Epidermal melanocyte (primary cell): Measurements from ENCODE around the gene SMIM22.
A peak's percentile ranks its signal among the peaks of the same experiment; 100 is the strongest.

Experiments used
- DNase-seq: peaks from one replicate; pipeline ENCODE4 v3.0.0; 2011; ENCODE audit warnings: low spot score; ENCODE audit not compliant: insufficient read length

SMIM22 gene

DNA sequence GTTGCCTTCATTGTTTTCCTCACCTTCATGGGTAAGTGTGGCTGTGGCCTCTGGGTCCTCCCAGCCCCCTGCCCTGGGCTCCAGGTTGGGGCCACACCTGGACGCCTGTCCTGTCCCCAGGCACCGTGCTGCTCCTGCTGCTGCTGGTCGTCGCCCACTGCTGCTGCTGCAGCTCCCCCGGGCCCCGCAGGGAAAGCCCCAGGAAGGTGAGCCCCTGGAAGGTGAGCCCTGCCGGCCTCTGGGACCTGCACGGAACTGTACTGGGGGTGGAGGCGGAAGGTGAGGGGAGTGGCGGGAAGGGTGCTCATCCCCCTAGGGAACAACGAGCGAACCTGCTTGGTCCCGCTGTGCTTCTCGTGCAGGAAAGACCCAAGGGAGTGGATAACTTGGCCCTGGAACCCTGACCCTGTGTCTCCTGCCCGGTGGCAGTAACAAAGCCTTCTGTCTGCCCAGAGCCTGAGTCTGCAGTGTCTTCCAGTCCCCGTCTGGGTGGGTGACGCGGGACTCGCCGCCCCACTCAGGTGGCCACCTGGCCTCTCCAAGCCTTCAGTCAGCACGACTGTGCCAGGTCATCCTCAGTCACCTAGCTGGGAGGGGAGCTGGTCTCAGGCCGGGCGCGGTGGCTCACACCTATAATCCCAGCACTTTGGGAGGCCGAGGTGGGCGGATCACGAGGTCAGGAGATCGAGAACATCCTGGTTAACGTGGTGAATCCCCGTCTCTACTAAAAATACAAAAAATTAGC is 831 bp downstream of the SMIM22 start:
- DNase-seq = no peak

DNA sequence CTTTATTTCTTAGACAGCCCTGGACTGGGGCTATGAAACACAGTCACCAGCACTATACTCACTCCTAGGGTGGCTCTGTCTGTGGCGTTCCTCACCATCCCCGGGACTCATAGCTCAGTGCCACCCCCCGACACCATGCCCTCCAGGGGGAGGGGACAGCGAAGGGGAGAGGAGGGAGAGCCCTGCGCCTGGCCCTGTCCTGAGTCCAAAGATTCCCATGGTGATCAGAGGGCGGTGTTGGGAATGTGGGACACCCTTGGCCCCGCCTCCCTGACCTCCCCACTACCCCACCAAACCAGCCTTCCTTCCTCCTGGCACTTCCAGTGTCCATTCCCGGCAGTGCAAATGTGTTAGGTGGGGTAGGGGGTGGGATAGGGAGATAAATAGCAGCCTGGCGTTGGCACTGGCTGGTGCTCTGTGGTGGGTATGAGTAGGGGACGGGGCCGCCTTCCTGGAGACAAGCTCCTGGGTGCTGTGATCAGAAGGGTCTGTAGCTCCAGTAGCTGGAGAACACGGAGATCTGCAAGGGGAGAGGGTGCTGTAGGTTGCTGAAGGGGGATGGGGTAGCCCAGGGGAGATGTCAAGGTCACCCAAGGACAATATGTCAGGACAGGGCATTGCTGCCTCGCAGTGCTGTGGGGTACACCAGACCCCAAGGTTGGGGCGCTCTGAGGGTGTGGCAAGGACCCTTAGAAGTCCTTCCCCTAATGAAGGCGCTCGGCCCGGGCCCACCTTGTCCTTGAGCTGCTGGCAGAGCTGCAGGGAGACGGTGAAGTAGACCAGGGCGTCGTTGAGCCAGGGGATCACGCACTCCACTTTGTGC is 2.0 kb downstream of the SMIM22 start:
- DNase-seq = no peak

DNA sequence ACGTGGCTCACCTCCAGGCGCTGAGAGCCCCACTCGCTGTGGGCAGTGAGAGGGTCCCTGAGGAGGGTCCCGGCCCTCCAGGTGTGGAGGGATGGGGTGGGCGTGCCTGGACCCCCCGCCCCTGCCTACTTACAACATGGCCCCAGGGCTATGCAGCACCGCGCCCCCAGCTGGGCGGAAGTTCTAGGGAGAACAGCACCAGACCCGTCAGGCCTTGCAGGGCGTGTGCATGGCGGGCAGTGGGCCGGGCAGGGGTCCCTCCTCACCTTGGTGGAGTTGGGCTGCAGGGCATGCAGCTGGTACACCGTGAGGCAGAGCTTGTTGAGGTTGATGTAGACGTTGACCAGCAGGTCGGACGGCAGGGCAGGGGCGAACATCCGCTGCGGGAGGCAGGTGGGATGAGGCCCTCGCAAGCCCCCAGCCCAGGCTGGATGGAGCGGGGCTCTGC is 2.7 kb downstream of the SMIM22 start:
- no peak for DNase-seq

DNA sequence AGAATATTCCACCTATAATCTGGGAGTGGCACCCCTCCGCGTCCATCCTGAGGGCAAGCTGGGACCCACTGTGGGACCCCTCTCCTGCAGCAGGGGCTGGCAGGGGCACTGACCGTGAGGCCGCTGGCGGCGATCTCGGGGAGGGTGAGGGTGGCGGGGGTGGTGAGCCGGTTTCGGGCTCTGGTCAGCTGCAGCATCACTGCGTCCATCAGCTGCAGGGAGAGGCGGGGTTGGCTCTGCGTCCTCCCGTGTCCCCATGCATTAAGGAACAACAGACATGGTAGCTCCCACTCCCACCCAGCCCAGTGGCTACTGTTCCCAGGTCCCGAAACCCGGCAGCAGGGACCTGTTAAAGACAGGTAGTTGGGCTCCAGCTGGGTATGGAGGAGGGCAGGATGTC is 3.3 kb downstream of the SMIM22 start:
- no peak for DNase-seq

DNA sequence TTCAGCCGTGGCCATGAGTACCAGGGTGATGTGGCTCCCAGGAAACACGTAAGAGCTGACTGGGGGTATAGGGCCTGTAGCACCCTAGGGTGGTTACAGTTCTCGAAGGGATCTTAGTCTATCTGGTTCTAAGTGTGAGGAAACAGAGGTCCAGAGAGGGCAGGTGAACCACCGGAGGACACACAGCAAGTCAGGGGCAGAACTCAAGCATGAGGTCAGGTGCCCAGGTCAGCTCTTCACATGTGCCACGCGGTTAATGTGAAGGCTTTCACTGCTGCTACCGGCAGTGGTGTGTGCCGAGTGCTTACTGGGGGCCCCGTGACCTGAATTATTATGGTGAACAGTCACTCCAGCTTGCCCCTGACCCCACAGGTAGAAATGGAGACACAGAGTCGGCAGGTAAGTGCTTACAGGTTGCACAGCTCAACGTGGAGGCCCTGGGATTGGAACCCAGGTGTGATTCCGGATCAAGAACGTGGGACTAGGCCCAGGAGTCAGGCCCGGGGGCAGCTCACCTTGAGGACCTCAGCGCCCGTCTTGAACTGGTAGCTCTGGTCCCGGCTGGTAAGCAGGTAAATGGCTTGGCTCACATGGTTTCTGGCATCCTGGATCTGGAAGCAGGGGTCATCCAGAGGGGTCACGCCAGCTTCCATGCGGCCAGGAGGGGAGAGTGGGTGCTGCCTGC is 4.1 kb downstream of the SMIM22 start:
- DNase-seq = no peak

DNA sequence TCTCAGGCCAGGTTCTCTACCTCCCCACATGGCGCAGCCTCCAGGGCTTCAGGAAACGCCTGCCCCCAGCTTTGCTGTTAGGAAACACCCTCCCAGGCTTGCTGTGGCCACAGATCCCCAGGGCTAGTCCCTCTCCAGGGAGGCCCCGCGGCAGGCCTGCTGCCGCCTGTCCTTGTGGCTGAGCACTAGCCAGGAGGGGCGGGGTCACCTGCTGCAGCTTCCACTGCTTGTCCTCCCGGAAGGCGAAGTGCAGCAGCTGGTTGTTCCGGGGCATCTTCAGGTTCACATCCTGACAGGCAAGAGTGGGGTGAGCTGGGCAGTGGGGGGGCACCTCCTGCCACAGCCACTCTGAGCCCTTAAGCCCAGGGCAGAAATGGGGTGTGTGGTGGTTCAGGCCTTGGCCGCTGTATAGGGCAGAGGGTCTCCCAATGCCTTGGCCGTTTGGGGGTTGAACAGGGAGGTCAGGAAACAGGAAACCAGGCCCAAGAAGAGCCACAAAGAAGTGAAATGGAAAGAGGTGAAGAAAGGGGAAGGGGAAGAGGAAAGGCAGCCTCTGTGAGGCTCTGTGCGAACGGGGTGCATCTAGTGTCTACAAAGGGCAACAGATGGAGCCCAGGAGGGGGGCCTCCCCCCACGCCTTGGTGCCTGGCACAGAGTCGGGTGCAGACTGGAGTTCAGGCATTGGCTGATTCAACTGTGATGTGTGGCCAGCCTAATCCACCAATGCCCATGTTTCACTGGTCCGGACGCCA is 5.3 kb downstream of the SMIM22 start:
- no peak for DNase-seq

DNA sequence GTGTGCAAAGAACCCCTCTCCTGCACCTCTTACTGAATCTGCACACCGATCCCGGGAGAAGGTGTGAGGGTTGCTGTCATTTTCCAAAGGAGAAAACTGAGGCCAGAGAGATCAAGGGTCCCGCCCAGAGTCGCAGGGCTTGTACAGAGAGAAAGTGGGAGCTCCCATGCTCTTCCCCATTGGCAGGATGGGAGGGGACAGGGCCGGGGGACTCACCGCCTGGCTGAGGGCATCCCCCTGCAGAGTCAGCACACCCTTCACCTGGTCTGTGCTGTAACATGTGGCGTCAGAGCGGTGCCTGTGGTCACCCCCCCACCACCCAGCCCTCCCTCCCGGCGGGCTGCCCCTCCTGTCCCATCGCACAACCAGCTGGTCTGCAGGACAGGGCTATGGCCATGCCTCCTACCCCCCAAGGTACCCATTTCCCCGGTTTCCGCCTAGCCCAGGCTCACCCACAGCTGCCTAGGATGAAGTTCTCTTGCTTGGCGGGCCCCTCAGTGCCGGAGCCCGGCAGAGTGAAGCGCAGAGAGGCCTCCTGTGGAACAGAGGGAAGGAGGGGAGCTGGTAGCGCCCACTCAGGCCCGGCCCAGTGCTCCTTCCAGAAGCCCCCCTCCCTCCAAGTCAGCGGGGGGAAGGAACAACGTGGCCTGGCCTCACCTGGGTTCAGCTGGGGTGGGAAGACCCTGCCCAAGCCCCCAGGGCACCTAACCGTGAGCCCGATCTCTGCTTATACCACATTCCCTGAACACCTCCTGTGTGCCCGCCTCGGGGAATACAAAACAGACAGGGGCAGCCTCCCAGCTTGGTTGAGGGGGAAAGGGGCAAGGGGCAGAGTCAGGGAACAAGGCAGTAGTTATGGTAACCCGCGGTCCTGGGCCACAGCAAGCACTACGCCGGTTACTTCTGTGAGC is 6.1 kb downstream of the SMIM22 start:
- no peak for DNase-seq

DNA sequence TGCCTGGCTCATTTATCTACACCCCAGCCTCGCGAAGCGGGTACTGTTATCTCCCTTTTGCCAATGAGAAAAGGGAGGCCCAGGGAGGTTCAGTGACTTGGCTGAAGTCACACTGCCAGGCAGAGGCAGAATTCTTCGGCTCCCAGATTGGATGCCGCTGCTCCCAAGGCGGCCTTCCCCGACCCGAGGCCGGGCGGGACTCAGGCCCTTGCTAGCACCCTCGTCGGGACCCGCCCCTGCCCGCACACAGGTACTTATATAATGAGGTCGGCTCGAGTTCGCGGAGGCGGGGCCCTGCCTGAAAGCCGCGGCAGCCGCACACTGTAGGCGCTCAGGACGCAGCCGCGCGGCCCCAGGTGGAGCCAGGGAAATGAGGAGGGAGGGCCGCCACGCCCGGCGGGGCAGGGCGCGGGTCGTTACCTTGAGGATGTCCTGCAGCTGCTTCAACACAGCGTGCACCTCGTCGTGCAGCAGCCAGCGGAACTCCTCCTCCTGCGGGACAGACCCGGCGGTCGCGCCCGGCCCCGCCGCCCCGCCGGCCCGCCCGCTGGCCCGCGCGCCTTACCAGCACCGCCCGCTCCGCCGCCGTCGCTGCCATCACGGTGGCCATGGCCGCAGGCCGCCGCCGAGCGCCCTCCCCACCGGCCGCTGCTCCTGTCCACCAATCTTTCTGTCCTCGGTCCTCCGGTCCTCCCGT is 6.9 kb downstream of the SMIM22 start, which contains the start of gene ROGDI:
TSS of gene ROGDI (minus strand) at position 672 of the 697 bp plus-strand sequence. CDS start at position 610, 62 bp downstream.
- no peak for DNase-seq

DNA sequence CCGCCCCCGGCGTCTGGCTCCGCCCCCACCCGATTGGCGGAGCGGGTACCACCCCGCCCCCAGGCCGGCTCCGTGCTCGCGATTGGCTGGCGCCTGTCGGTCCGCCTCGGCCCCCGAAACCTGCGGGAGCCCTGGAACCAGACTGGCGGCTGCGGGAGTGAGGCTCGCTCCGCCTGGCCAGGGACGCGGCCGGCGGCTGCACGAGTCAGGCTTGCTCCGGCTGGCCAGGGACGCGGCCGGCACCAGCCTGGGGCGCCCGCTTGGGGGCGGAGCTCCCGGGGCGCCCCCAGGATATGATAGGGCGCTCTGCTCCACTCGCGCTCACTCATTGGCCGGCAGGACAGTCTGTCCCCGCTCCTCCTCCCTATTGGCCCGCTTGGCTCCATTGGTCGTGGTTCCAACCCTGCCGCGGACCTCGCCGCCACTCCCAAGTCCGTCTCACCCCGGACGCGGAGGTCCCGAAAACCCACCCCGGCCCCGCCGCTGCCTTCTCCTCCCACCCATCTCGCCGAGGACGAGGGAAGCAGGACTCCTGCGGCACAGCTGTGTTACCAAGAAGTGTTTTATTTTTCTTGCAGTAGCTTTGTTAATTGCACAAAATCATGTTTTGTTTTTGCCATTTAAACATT is 7.6 kb downstream of the SMIM22 start:
- DNase-seq = peak; percentile 94

DNA sequence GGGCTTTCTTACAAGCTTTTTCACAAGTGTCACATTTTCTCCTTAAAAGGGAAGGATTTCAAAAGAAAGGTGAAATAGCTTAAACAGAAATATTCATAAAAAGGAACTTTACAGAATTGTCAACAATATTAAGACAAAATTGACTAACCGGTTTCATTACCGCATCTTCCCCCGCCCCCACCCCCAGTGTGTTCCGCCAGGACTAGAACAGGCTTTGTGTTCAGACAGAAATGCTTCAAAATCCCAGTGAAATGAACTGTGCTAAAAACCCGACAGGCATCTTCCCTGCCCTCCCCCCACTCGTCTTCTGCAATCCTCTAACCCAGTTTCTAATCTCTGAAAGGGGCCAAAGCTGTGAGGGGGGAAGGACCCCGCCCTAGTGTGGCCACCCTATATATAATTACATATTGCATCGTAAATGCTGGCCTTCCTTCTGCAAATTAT is 8.3 kb downstream of the SMIM22 start:
- DNase-seq = no peak

DNA sequence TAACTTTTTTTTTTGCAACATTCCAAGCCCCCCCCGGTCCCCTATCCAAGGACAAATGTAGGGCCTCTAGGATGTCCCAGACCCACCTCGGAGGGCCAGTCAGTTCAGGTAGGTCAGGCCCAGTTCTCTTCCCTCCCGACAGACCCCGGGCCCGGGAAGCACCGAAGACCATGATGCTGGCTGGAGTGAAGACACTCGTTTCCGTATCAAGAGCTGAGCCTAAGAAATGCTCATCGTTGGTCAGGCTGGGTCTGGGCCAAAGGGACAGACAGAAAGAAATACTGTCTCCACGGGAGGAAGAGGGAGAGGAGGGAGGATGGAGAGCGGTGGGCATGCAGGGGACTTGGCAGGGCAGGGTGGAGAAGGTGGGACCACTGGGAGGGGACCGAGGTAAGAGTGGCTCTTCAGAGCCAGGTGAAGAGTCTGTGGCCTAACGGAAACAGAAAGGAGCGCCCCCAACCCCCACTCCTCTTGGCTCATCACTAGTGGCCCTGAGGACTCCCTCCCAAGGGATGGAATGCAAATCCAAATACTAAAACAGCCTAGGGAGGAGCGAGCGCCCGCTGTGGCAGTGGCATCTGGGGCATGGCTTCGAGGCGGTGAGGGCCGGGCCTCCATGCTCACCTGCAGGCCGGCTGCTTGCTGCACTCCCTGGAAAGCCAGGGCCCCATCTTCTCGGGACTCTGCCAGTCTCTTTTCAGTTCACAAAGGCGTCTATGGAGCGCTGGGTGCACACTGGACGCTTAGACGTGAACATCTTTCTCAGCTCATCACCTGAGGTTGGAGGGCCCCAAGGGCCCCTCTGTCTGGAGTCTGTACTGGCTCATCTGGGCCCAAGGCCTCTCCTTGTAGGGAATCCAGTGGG is 9.0 kb downstream of the SMIM22 start:
- DNase-seq = no peak

DNA sequence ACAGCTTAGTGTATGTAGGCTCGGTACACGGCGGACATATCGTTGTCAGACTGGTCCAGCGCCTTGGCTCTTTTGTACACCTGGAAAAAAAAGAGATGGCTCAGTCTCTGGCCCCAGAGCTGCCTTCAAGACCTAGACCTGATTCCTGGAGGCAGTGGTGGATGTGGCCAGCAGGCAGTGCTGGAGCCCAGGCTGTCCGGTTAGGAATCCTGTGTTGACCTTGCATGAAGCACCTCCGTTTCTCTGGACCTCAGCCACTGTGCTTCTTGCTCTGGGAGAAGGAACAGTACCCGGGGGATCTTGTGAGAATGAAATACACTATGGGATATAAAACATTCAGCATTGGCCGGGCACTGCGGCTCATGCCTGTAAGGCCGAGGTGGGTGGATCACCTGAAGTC is 10.1 kb downstream of the SMIM22 start:
- DNase-seq = no peak

DNA sequence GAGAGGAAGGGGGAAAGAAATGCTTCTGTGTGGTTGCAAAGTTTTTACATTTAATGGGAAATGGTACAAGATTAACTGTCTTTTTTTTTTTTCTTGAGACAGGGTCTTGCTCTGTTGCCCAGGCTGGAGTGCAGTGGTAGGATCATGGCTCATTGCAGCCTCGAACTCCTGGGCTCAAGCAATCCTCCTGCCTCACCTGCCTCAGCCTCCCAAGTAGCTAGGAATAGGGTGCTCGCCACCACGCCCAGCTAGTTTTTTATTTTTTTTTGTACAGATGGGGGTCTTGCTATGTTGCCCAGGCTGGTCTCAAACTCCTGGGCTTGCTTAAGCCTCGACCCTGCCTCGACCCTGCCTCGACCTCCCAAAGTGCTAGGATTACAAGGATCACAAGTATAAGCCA is 11.1 kb downstream of the SMIM22 start:
- no peak for DNase-seq

DNA sequence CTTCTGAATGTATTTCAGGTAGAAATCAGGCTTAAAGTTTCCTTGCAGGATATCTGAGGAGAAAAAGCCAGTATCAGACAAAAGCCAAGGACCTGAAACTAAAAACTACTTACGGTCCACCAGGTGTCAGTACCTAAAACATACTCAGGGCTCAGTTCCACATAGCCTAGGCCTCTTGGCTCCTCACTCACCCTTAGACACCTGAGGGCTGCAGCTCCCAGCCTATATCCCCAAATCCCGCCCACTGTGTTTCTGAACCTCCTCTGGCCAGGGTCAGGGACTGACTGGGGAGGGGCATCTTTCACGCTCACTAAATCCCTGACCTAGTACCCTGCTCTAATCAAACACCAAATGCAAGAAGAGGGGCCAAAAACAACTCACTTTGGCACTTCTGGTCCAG is 16.1 kb downstream of the SMIM22 start:
- no peak for DNase-seq

DNA sequence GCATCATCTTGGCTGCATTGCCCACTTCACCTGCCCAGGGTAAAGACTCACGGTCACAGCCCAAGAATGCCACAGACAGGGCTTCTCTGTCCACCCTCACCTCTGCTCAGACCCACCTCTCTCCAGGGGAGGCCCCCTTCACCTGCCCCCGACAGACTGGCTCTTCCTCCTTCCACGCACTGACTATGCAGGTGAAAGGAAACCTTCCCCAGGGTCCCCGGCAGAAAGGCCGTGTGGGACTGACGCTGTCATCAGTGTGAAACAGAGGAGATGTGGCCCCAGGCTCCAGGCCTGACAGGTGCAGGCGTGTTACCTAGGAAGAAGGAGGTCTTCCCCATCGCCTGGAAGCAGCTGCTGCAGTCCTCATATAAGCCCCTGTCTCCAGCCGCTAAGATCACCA is 16.6 kb downstream of the SMIM22 start:
- DNase-seq = no peak

DNA sequence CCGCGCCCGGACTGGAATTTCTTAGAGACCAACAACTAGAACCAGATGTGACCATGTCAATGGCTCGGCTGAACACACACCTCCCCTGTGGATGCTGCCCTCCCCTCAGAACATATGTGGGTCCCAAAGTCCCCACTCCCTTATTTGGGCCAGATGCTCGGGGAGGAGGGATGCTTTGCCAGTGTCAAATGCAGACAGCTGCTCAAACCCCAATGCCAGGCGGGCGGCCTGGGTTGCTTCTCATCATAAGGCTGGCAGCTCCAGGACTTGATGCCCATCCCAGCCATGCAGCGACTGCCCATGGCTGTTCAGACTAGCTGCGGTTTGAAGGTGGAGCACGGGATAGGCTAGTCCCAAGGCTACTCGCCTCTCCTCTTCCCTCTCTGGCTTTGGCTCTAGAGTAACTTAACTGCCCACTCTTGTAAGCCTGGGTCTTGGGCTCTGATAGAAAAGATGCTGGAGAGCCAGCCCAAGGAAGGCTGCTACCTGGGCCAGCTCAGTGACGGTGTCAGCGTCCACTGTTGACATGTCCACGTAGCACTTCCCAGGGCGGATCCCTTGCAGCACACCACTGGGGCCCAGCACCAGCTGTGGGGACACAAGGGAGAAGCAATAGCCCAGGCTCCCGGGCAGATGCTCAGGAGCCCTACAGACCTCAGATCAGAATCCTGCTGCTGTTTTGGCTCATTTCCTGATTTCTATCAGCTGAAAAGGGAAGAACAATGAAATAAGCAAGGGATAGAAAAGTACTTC is 18.3 kb downstream of the SMIM22 start:
- no peak for DNase-seq

DNA sequence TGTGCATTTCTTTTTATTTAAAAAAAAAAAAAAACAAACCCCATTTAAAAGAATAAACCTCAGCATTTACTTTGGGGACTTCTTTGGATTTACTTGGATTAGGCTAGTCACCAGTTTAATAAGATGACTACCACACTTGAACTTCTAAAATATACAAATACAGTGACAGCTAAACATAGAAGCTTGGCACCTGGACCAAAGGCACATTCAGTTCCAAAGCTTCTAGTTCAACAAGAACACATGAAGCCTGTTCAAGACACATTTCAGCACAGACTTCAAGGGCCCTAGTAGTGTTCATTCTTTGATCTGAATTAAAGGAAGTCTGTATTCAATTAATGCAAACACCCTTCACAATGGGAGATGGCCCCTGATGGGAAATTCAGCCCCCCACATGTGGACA is 18.9 kb downstream of the SMIM22 start:
- no peak for DNase-seq
